Muscle layer of colon (tissue), 2 donors: ENCODE data around the gene SRGAP2B.
"Not testable (repeated sequence)": the region's sequence is repeated elsewhere in the genome, so short reads cannot be mapped to it uniquely, and the experiment has no call there.

ENCODE experiments used
- H3K27ac ChIP-seq: one replicate; pipeline ENCODE4 v1.7.0; 2013; ENCODE audit warnings: low read depth, mild to moderate bottlenecking, low read length, moderate library complexity
- H3K27me3 ChIP-seq, 2 donors: one replicate each; pipeline ENCODE4 v1.7.0; 2013; ENCODE audit warnings: low read length in 2 of 2, mild to moderate bottlenecking in 2 of 2; ENCODE audit not compliant: insufficient read depth in 2 of 2, control insufficient read depth in 1 of 2
- H3K36me3 ChIP-seq: one replicate; pipeline ENCODE4 v1.7.0; 2013; ENCODE audit warnings: mild to moderate bottlenecking, low read length; ENCODE audit not compliant: insufficient read depth
- H3K4me1 ChIP-seq: one replicate; pipeline ENCODE4 v1.7.0; 2013; ENCODE audit warnings: mild to moderate bottlenecking, low read length; ENCODE audit not compliant: insufficient read depth
- H3K4me3 ChIP-seq, 2 donors: one replicate each; pipeline ENCODE4 v1.7.0; 2013; ENCODE audit warnings: low read length in 2 of 2, low read depth in 1 of 2, mild to moderate bottlenecking in 1 of 2, moderate library complexity in 1 of 2
- H3K9ac ChIP-seq: one replicate; pipeline ENCODE4 v1.7.0; 2013; ENCODE audit warnings: low read length
- H3K9me3 ChIP-seq: one replicate; pipeline ENCODE4 v1.7.0; 2013; ENCODE audit warnings: mild to moderate bottlenecking, low read length
- donor health status: abdominal sarcoma.
- donor health status: Adenocarcinoma of cecum.

SRGAP2B gene

GRCh38 chr1:145078787-145079370 lies 16.2 kb downstream of the SRGAP2B start:
- H3K9ac ChIP-seq: not testable (repeated sequence)

GRCh38 chr1:145077872-145078786 lies 17.0 kb downstream of the SRGAP2B start:
- not testable (repeated sequence) for H3K9ac ChIP-seq, H3K27ac ChIP-seq, H3K4me3 ChIP-seq, H3K27me3 ChIP-seq, H3K4me1 ChIP-seq, H3K9me3 ChIP-seq, H3K36me3 ChIP-seq

More at GRCh38 chr1:145078787-145079370, 16.2 kb downstream of the SRGAP2B start:
- not testable (repeated sequence) for H3K9me3 ChIP-seq, H3K4me3 ChIP-seq, H3K4me1 ChIP-seq, H3K27me3 ChIP-seq, H3K27ac ChIP-seq, H3K36me3 ChIP-seq

GRCh38 chr1:145076877-145077276 lies 18.3 kb downstream of the SRGAP2B start:
- H3K9me3 ChIP-seq, H3K27ac ChIP-seq, H3K9ac ChIP-seq, H3K36me3 ChIP-seq, H3K27me3 ChIP-seq, H3K4me3 ChIP-seq, H3K4me1 ChIP-seq: not testable (repeated sequence)

- not testable (repeated sequence) for H3K9ac ChIP-seq, H3K27ac ChIP-seq, H3K4me1 ChIP-seq, H3K9me3 ChIP-seq, H3K27me3 ChIP-seq, H3K4me3 ChIP-seq, H3K36me3 ChIP-seq
Measured at GRCh38 chr1:145074021-145074559, 21.0 kb downstream of the SRGAP2B start.

DNA sequence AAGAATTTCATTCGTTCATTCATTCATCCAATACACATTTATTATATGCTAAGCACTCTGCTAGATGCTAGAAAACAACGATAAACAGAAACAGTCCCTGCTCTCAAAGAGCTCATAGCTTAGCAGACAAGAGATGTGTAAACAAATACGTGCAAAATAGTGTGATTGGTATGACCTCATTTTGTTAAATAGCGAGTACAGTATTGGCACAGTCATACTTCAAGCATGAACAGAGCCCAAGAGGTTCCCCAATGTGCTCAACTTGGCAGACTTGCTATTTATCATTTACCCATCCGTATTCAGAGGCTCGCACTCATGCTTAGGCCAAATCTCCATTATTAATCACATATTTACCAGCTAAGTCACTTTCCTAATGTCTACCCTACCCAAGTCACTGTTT lies 23.6 kb downstream of the SRGAP2B start:
- not testable (repeated sequence) for H3K4me1 ChIP-seq, H3K36me3 ChIP-seq, H3K27ac ChIP-seq, H3K27me3 ChIP-seq, H3K9ac ChIP-seq, H3K9me3 ChIP-seq, H3K4me3 ChIP-seq

GRCh38 chr1:145066486-145066885 lies 28.6 kb downstream of the SRGAP2B start:
- not testable (repeated sequence) for H3K27ac ChIP-seq, H3K4me1 ChIP-seq, H3K9me3 ChIP-seq, H3K36me3 ChIP-seq, H3K9ac ChIP-seq, H3K4me3 ChIP-seq, H3K27me3 ChIP-seq

DNA sequence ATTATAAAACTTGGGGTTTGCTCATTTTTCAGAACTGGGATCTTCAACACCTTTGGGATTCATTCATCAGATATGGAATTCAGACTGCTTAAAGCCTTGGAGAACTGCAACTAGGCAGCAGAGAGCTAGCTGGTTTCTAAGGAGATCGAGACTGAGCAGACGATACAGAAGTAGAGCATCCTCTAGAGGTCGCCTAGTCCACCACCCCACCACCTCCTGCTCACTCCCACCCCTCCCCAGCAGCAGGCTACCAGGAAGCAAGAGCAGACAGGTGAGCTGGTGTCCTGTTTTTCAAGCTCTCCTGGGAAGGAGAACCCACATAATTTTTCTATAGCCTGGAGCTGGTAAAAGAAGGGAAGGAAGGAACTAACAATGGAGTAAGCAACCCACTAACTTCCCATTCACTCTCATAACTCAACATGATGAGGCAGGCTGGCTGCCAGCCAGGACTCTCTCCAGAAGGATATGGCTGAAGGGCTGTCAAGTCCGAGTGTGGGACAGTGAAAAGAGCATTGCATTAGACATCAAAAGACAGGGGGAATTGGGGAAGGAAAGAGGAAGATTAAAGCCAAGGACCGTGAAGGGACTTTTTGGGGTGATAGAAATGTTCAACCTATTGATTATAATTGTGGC lies 29.8 kb downstream of the SRGAP2B start:
- not testable (repeated sequence) for H3K4me3 ChIP-seq, H3K27me3 ChIP-seq, H3K4me1 ChIP-seq, H3K9ac ChIP-seq, H3K27ac ChIP-seq, H3K9me3 ChIP-seq, H3K36me3 ChIP-seq

- H3K36me3 ChIP-seq, H3K4me3 ChIP-seq, H3K27me3 ChIP-seq, H3K9ac ChIP-seq, H3K4me1 ChIP-seq, H3K27ac ChIP-seq, H3K9me3 ChIP-seq: not testable (repeated sequence)
Measured at GRCh38 chr1:145063941-145064648, 31.0 kb downstream of the SRGAP2B start.

DNA sequence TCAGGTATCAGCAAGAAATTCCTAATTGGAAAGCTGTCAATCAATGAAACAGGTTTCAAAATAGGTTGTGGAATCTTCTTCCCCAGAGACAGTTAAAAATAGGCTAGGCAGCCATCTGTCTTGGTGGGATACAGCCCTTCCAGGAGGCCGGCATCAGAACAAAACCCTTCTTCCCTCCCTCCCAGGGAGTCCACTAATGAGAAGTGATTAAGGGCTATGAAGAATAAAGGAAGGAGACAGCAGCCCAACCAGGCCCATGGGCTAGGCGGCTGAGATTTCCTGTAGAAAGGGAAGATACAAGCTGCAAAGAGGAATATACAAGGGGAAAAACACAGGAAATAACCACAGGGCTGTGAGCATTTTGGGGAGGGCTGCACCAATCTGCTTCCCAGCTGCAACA lies 31.8 kb downstream of the SRGAP2B start:
- H3K9me3 ChIP-seq, H3K36me3 ChIP-seq, H3K9ac ChIP-seq, H3K27me3 ChIP-seq, H3K4me1 ChIP-seq, H3K27ac ChIP-seq, H3K4me3 ChIP-seq: not testable (repeated sequence)

GRCh38 chr1:145058184-145058583 lies 36.9 kb downstream of the SRGAP2B start:
- H3K4me3 ChIP-seq, H3K27ac ChIP-seq, H3K27me3 ChIP-seq, H3K4me1 ChIP-seq, H3K36me3 ChIP-seq, H3K9ac ChIP-seq, H3K9me3 ChIP-seq: not testable (repeated sequence)

- H3K27ac ChIP-seq, H3K27me3 ChIP-seq, H3K9me3 ChIP-seq, H3K36me3 ChIP-seq, H3K4me3 ChIP-seq, H3K9ac ChIP-seq, H3K4me1 ChIP-seq: not testable (repeated sequence)
Measured at GRCh38 chr1:145055217-145055760, 39.8 kb downstream of the SRGAP2B start.
